Liver (tissue), 9 donors: ENCODE data around the gene TFAP2B. TPM values are rescaled to one million over a fixed set of nuclear protein-coding genes. Genes with fewer than 3 reads are reported as not detected.

Source experiments
- DNase-seq: peaks from one replicate; pipeline ENCODE4 v3.0.0-alpha.2; 2017; ENCODE audit warnings: low spot score
- H3K27ac ChIP-seq, 2 donors: one replicate each; pipeline ENCODE4 v1.7.0; 2013; ENCODE audit warnings: inconsistent platforms in 2 of 2, low read length in 2 of 2, control low read depth in 1 of 2, low read depth in 1 of 2, mild to moderate bottlenecking in 1 of 2
- H3K27me3 ChIP-seq, 4 donors: one replicate each; pipeline versions ENCODE4 v1.6.1 to v1.7.0; 2013; ENCODE audit warnings: low read length in 3 of 4, inconsistent platforms in 1 of 4, mild to moderate bottlenecking in 1 of 4, moderate library complexity in 1 of 4; ENCODE audit not compliant: control insufficient read depth in 4 of 4, insufficient read depth in 4 of 4
- H3K36me3 ChIP-seq, 4 donors: one replicate each; pipeline versions ENCODE4 v1.6.1 to v1.7.0; 2013; ENCODE audit warnings: low read length in 3 of 4, mild to moderate bottlenecking in 3 of 4, low read depth in 1 of 4, moderate library complexity in 1 of 4; ENCODE audit not compliant: control insufficient read depth in 4 of 4, insufficient read depth in 3 of 4
- H3K4me1 ChIP-seq, 4 donors: one replicate each; pipeline versions ENCODE4 v1.6.1 to v1.7.0; 2013; ENCODE audit warnings: low read length in 3 of 4, mild to moderate bottlenecking in 3 of 4, moderate library complexity in 1 of 4; ENCODE audit not compliant: control insufficient read depth in 4 of 4, insufficient read depth in 4 of 4
- H3K4me3 ChIP-seq, 3 donors: one replicate each; pipeline versions ENCODE4 v1.6.1 to v1.7.0; 2013; ENCODE audit warnings: low read length in 3 of 3, control low read depth in 1 of 3, low read depth in 1 of 3, mild to moderate bottlenecking in 1 of 3
- H3K9ac ChIP-seq, 2 donors: one replicate each; pipeline ENCODE4 v1.7.0; 2013; ENCODE audit warnings: low read length in 2 of 2, mild to moderate bottlenecking in 2 of 2, moderate library complexity in 2 of 2, control low read depth in 1 of 2, low read depth in 1 of 2
- H3K9me3 ChIP-seq, 4 donors: one replicate each; pipeline versions ENCODE4 v1.6.1 to v1.7.0; 2013; ENCODE audit warnings: low read length in 3 of 4; ENCODE audit not compliant: control insufficient read depth in 4 of 4
- EGR1 ChIP-seq, 2 donors: IDR thresholded peaks; 2 replicates each; pipeline ENCODE4 v1.6.1; 2016 to 2018; ENCODE audit warnings: antibody characterized with exemption in 2 of 2, low read depth in 2 of 2
- FOXA1 ChIP-seq: IDR thresholded peaks from 2 replicates; pipeline ENCODE4 v1.6.1; 2016; ENCODE audit warnings: antibody characterized with exemption
- FOXA2 ChIP-seq: IDR thresholded peaks from 2 replicates; pipeline ENCODE4 v1.6.1; 2016; ENCODE audit warnings: antibody characterized with exemption
- GABPA ChIP-seq, 2 donors: IDR thresholded peaks in 1 of 2; conservative IDR thresholded peaks in 1 of 2; 2 replicates each; pipeline ENCODE4 v1.6.1; 2016; ENCODE audit warnings: antibody characterized with exemption in 2 of 2, mild to moderate bottlenecking in 1 of 2, moderate library complexity in 1 of 2
- HNF4G ChIP-seq: IDR thresholded peaks from 2 replicates; pipeline ENCODE4 v1.6.1; 2016; ENCODE audit warnings: antibody characterized with exemption
- JUND ChIP-seq, 2 donors: IDR thresholded peaks; 2 replicates each; pipeline ENCODE4 v1.6.1; 2016; ENCODE audit warnings: antibody characterized with exemption in 2 of 2
- MAX ChIP-seq: IDR thresholded peaks from 2 replicates; pipeline ENCODE4 v1.6.1; 2016; ENCODE audit warnings: antibody characterized with exemption
- NR2F2 ChIP-seq: IDR thresholded peaks from 2 replicates; pipeline ENCODE4 v1.6.1; 2016; ENCODE audit warnings: antibody characterized with exemption
- REST ChIP-seq: IDR thresholded peaks from 2 replicates; pipeline ENCODE4 v1.6.1; 2016; ENCODE audit warnings: antibody characterized with exemption, mild to moderate bottlenecking
- SP1 ChIP-seq: IDR thresholded peaks from 2 replicates; pipeline ENCODE4 v1.6.1; 2018; ENCODE audit warnings: antibody characterized with exemption, mild to moderate bottlenecking
- TAF1 ChIP-seq: conservative IDR thresholded peaks from 2 replicates; pipeline ENCODE4 v1.6.1; 2016; ENCODE audit warnings: antibody characterized with exemption, mild to moderate bottlenecking
- YY1 ChIP-seq: IDR thresholded peaks from 2 replicates; pipeline ENCODE4 v1.6.1; 2016; ENCODE audit warnings: antibody characterized with exemption, mild to moderate bottlenecking
- ZBTB33 ChIP-seq: IDR thresholded peaks from 2 replicates; pipeline ENCODE4 v1.6.1; 2016; ENCODE audit warnings: antibody characterized with exemption
- WGBS: extraction: QIAGEN DNeasy Blood & Tissue Kit; methylation state at CpG from one replicate; pipeline ENCODE4 v1.1.7; 2013; 5-methylcytosine and 5-hydroxymethylcytosine counted together
- polyA plus RNA-seq, 2 donors: library from polyadenylated mRNA; stranded (reverse) in 1 of 2; unstranded in 1 of 2; fragments of 200-250 nt in 1 of 2; fragments of >200 nt in 1 of 2; fragmentation: Nextera tagmentation in 1 of 2; extraction: Ambion mirVana in 1 of 2; gene quantifications; one replicate each; pipeline versions ENCODE4 v1.2.1 to v1.2.3, GENCODE V29; 2013 to 2015
- total RNA-seq, 2 donors: library from RNA; depleted of rRNA; stranded (reverse); fragments of >200 nt; gene quantifications; one replicate each; pipeline ENCODE4 v1.2.3, GENCODE V29; 2014
- donor health status: healthy.
- donor health status: healthy.
- donor health status: healthy.
- donor health status: healthy.
- donor health status: healthy.

The TFAP2B gene
- total and polyA plus RNA-seq, 4 donors = not detected

DNA sequence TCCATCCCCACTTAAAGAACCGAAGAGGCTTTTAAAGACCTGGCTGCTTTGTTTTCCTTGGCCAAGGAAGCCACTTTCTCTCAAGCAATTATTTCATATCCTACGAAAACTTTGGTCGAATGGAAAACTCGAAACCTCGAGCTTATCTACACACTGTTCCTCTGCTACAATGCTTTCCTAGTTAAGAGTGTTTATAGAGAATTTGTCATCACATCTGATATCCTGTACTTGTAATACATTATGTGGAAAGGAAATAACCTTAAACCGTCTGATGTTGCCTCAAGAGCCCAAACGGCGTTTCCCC is 28.1 kb downstream of the TFAP2B start:
- TF ChIP-seq SP1 (no peak), YY1 (no peak), FOXA1 (no peak), FOXA2 (no peak), EGR1 (IDR thresholded peaks at IDR 0.05; ENCODE audit: low read depth in 2 of 2) (no peak), GABPA (IDR thresholded peaks at IDR 0.05 in 1 of 2, conservative IDR thresholded peaks at IDR 0.05 in 1 of 2) (no peak), ZBTB33 (no peak), TAF1 (no peak), REST (no peak), JUND (IDR thresholded peaks at IDR 0.05) (no peak)
- Histone ChIP-seq H3K36me3 (no peaks in the 10 kb centered on the region), H3K9me3 (no peaks in the 10 kb centered on the region), H3K27ac (no peak overlapping the region), H3K4me3 (no peak overlapping the region), H3K4me1 (peaks cover 7 to 12% (median 11%) of the 10 kb centered on the region in 4 donors), H3K27me3 (peaks cover 6 to 49% (median 14%) of the 10 kb centered on the region in 4 donors), H3K9ac (no peak overlapping the region)
- DNase-seq = no peak
- WGBS = 5% methylated on average over 8 of the region's 8 CpGs

DNA sequence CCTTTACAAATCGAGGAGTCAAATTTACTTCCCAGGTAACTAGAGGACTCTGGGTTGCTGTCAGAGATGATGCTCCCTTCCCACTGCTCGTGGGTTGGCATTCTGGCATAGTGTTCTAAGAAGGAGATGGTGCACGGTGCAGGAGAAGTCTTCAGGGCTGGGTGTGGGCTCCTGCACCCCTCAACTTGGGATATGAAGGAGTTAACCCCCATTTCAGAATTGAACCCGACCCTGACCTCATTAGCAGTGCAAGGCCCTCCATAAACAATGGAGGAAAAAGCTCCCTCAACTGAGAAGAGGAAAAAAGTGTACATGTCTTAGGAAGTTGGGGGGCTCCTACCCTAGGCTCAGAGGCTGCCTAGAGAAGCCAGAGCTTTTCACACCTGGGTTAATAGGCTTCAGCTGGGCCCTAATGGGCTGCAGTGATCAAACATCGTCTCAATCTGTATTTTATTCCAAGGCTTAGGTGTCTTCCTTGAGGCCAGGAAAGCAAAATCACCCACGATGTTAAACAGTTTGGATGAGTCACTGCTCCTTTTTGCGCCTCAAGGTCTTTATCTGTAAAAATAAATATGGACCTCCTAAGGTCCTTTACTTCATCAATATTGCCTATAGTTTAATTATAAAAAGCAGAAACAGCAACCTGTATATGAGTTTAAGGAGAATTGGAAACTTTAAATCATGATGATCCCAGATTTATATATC is 29.4 kb downstream of the TFAP2B start:
- Histone ChIP-seq H3K4me1 (peaks cover 7 to 12% (median 11%) of the 10 kb centered on the region in 4 donors), H3K27me3 (peaks cover 3 to 44% (median 15%) of the 10 kb centered on the region in 4 donors), H3K4me3 (no peak overlapping the region), H3K27ac (no peak overlapping the region), H3K9ac (no peak overlapping the region), H3K9me3 (peaks cover 0 to 2% (median 0%) of the 10 kb centered on the region in 4 donors), H3K36me3 (no peaks in the 10 kb centered on the region)
- 7% methylated on average over 7 of the region's 7 CpGs for WGBS
- TF ChIP-seq NR2F2 (no peak), JUND (IDR thresholded peaks at IDR 0.05) (no peak), EGR1 (IDR thresholded peaks at IDR 0.05; ENCODE audit: low read depth in 2 of 2) (no peak), ZBTB33 (no peak), SP1 (no peak), YY1 (no peak), MAX (no peak), HNF4G (no peak), REST (no peak), FOXA1 (no peak), TAF1 (no peak), GABPA (IDR thresholded peaks at IDR 0.05 in 1 of 2, conservative IDR thresholded peaks at IDR 0.05 in 1 of 2) (no peak)
- DNase-seq = no peak
